ENCODE data around the gene LACTBL1.

GRCh38 chr1:22952694-22953056 lies 20.0 kb downstream of the LACTBL1 start:
- TF ChIP-seq, protein P1, sequence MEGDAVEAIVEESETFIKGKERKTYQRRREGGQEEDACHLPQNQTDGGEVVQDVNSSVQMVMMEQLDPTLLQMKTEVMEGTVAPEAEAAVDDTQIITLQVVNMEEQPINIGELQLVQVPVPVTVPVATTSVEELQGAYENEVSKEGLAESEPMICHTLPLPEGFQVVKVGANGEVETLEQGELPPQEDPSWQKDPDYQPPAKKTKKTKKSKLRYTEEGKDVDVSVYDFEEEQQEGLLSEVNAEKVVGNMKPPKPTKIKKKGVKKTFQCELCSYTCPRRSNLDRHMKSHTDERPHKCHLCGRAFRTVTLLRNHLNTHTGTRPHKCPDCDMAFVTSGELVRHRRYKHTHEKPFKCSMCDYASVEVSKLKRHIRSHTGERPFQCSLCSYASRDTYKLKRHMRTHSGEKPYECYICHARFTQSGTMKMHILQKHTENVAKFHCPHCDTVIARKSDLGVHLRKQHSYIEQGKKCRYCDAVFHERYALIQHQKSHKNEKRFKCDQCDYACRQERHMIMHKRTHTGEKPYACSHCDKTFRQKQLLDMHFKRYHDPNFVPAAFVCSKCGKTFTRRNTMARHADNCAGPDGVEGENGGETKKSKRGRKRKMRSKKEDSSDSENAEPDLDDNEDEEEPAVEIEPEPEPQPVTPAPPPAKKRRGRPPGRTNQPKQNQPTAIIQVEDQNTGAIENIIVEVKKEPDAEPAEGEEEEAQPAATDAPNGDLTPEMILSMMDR (IDR thresholded peaks at IDR 0.05; ENCODE audit: low read length) = no peak
- TF ChIP-seq EZH2 (optimal IDR thresholded peaks at IDR 0.05; ENCODE audit: low read depth, low read length) (no peak), EZH2phosphoT487 (IDR thresholded peaks at IDR 0.05; ENCODE audit: low read length) (no peak)

All from MM.1S (cell line).